SHP77 (cell line): ENCODE measurements around the gene DHX15.

ENCODE experiments used
- DNase-seq, 2 experiments: peaks; one replicate each; lab custom pipeline; 2025; lab: John Stamatoyannopoulos, UW

DHX15 gene

GRCh38 chr4:24584211-24584850 is at the start of gene DHX15:
TSS of gene DHX15 (minus strand) at chr4:24584554. CDS start at chr4:24584393, 161 bp downstream.
- DNase-seq, result peak; percentile 75 to 76

GRCh38 chr4:24632011-24632410 is 47.7 kb upstream of the DHX15 start:
- DNase-seq, result no peak

- DNase-seq, result no peak
Measured at GRCh38 chr4:24630937-24631336, 46.6 kb upstream of the DHX15 start.

- no peak for DNase-seq
Measured at GRCh38 chr4:24625091-24625490, 40.7 kb upstream of the DHX15 start.

- DNase-seq, result no peak
Measured at GRCh38 chr4:24624381-24624780, 40.0 kb upstream of the DHX15 start.

- DNase-seq, result no peak
Measured at GRCh38 chr4:24622146-24622834, 37.9 kb upstream of the DHX15 start.

GRCh38 chr4:24615977-24616376 is 31.6 kb upstream of the DHX15 start:
- no peak for DNase-seq

GRCh38 chr4:24614881-24615280 is 30.5 kb upstream of the DHX15 start:
- no peak for DNase-seq

- DNase-seq, result no peak
Measured at GRCh38 chr4:24613502-24613901, 29.1 kb upstream of the DHX15 start.

GRCh38 chr4:24611575-24611974 is 27.2 kb upstream of the DHX15 start:
- DNase-seq, result no peak

- no peak for DNase-seq
Measured at GRCh38 chr4:24607334-24607733, 23.0 kb upstream of the DHX15 start.

GRCh38 chr4:24605216-24605615 is 20.9 kb upstream of the DHX15 start:
- no peak for DNase-seq

- no peak for DNase-seq
Measured at GRCh38 chr4:24604558-24605214, 20.3 kb upstream of the DHX15 start.

GRCh38 chr4:24603343-24603742 is 19.0 kb upstream of the DHX15 start:
- DNase-seq, result no peak

GRCh38 chr4:24601121-24601520 is 16.8 kb upstream of the DHX15 start:
- no peak for DNase-seq

- DNase-seq, result no peak
Measured at GRCh38 chr4:24599275-24599674, 14.9 kb upstream of the DHX15 start.

GRCh38 chr4:24598025-24598424 is 13.7 kb upstream of the DHX15 start:
- no peak for DNase-seq

- no peak for DNase-seq
Measured at GRCh38 chr4:24595659-24596058, 11.3 kb upstream of the DHX15 start.

GRCh38 chr4:24594887-24595286 is 10.5 kb upstream of the DHX15 start:
- no peak for DNase-seq

GRCh38 chr4:24589448-24589847 is 5.1 kb upstream of the DHX15 start:
- DNase-seq, result no peak

- DNase-seq, result no peak
Measured at GRCh38 chr4:24588216-24588954, 4.0 kb upstream of the DHX15 start.

- DNase-seq, result peak; percentile 13 to 35
Measured at GRCh38 chr4:24583451-24584210, 723 bp downstream of the DHX15 start.
